K562 (cell line): ENCODE data around the gene WDR18. TPM values are rescaled to one million over a fixed set of nuclear protein-coding genes. Genes with fewer than 3 reads are reported as not detected.

Experiments used
- ATAC-seq: fragments of 200-7000 bp; cut with Tn5 transposase; 3 replicates; pipeline ENCODE4 v1.9.1; 2020; ENCODE audit warnings: moderate library complexity
- BruUV-seq: library from RNA; stranded (reverse); fragments of 400-500 nt; replicated peaks from 2 replicates; lab custom pipeline; 2021; lab: Mats Ljungman, UMichigan
- CTCF ChIA-PET: fragments of 300-600 bp; formaldehyde crosslinking; extraction: SDS; loops from one replicate; lab custom pipeline; 2021; ENCODE audit warnings: low intra/inter-chr PET ratio; lab: Yijun Ruan, JAX
- POLR2A ChIA-PET: fragments of 300-600, 350-650 bp; sonication (Branson Sonifier 250); formaldehyde crosslinking; extraction: SDS; loops from one replicate; lab custom pipeline; 2021; ENCODE audit warnings: antibody characterized with exemption, inconsistent platforms; lab: Yijun Ruan, JAX
- DNase-seq, 4 experiments: peaks; one replicate each; pipeline versions ENCODE4 v3.0.0 to v3.0.0-alpha.2; 2011 to 2018; ENCODE audit warnings: low spot score in 3 of 4, mixed read lengths in 3 of 4; ENCODE audit errors: extremely low read depth in 1 of 4
- FAIRE-seq: peaks from 2 replicates; lab custom pipeline; 2011; peaks lifted over from hg19 to GRCh38; lab: Jason Lieb, UNC
- H2AFZ ChIP-seq: 2 replicates; pipeline ENCODE4 v1.6.0; 2011; ENCODE audit warnings: low read depth, low read length, control low read depth, inconsistent platforms
- H3K27ac ChIP-seq: fragments of 200-600 bp; 3 replicates; pipeline ENCODE4 v1.8.0; 2011; ENCODE audit warnings: low read depth, mild to moderate bottlenecking, control low read depth, inconsistent platforms, low read length, moderate library complexity, mixed read lengths; ENCODE audit errors: extremely low read depth
- H3K27me3 ChIP-seq, 2 experiments: fragments of 300-600 bp in 1 of 2; 2 replicates in 1 of 2; 3 replicates in 1 of 2; pipeline versions ENCODE4 v1.6.0 to v1.8.0; 2011; ENCODE audit warnings: inconsistent platforms in 2 of 2, low read length in 2 of 2, mild to moderate bottlenecking in 1 of 2, mixed read lengths in 1 of 2, moderate library complexity in 1 of 2; ENCODE audit not compliant: control insufficient read depth in 2 of 2, insufficient read depth in 2 of 2
- H3K36me3 ChIP-seq: fragments of 300-600 bp; 3 replicates; pipeline ENCODE4 v1.8.0; 2011; ENCODE audit warnings: mild to moderate bottlenecking, low read length, inconsistent platforms; ENCODE audit not compliant: control insufficient read depth, insufficient read depth
- H3K4me1 ChIP-seq, 2 experiments: fragments of 200-600 bp in 1 of 2; replicated peaks in 1 of 2; 2 replicates in 1 of 2; 3 replicates in 1 of 2; pipeline versions ENCODE4 v1.5.1 to v1.8.0; 2011; ENCODE audit warnings: inconsistent platforms in 2 of 2, low read length in 2 of 2, mild to moderate bottlenecking in 1 of 2, mixed read lengths in 1 of 2, moderate library complexity in 1 of 2; ENCODE audit not compliant: control insufficient read depth in 2 of 2, insufficient read depth in 2 of 2
- H3K4me2 ChIP-seq: 2 replicates; pipeline ENCODE4 v1.6.1; 2011; ENCODE audit warnings: low read length, control low read depth, inconsistent platforms, mixed read lengths; ENCODE audit not compliant: insufficient read depth
- H3K4me3 ChIP-seq: fragments of 200-600 bp; sonication (generic), shearing (Covaris generic); 2 replicates; pipeline ENCODE4 v1.5.1; 2016; ENCODE audit warnings: control low read depth, inconsistent platforms
- H3K79me2 ChIP-seq: fragments of 200-600 bp; 3 replicates; pipeline ENCODE4 v1.8.0; 2011; ENCODE audit warnings: low read length, inconsistent platforms; ENCODE audit not compliant: control insufficient read depth, insufficient read depth
- H3K9ac ChIP-seq, 2 experiments: 2 replicates each; pipeline versions ENCODE4 v1.6.0 to v1.6.1; 2011; ENCODE audit warnings: low read depth in 2 of 2, low read length in 2 of 2, control low read depth in 1 of 2, inconsistent platforms in 1 of 2, mild to moderate bottlenecking in 1 of 2, mixed read lengths in 1 of 2; ENCODE audit not compliant: insufficient read depth in 1 of 2
- H3K9me1 ChIP-seq: one replicate; pipeline ENCODE4 v1.6.0; 2011; ENCODE audit warnings: inconsistent platforms, mild to moderate bottlenecking, low read length, moderate library complexity; ENCODE audit not compliant: control insufficient read depth, insufficient read depth
- H3K9me3 ChIP-seq: replicated peaks from 2 replicates; pipeline ENCODE4 v1.5.1; 2011; ENCODE audit warnings: low read depth, low read length, inconsistent platforms; ENCODE audit not compliant: control insufficient read depth, insufficient read depth
- H4K20me1 ChIP-seq: replicated peaks from 2 replicates; pipeline ENCODE4 v1.6.1; 2011; ENCODE audit warnings: low read length, inconsistent platforms, mixed read lengths; ENCODE audit not compliant: control insufficient read depth, insufficient read depth
- BRCA1 ChIP-seq, 2 experiments: fragments of 450-650 bp in 1 of 2; sonication (generic) in 1 of 2; formaldehyde crosslinking in 1 of 2; IDR thresholded peaks; 2 replicates each; pipeline versions ENCODE4 v1.5.0 to v1.6.1; 2017 to 2020; ENCODE audit warnings: mild to moderate bottlenecking in 1 of 2, missing genetic modification reagents in 1 of 2
- NFIC ChIP-seq: fragments of 450-650 bp; IDR thresholded peaks from 2 replicates; pipeline ENCODE4 v1.6.1; 2017; ENCODE audit warnings: mild to moderate bottlenecking, inconsistent platforms
- ZBTB1 ChIP-seq: sonication (generic); formaldehyde crosslinking; IDR thresholded peaks from 2 replicates; pipeline ENCODE4 v1.8.1; 2023; ENCODE audit warnings: missing genetic modification reagents, low read depth, mild to moderate bottlenecking, borderline replicate concordance
- ZBTB7A ChIP-seq: IDR thresholded peaks from 2 replicates; pipeline ENCODE4 v1.6.1; 2011; ENCODE audit warnings: low read depth, mild to moderate bottlenecking, low read length, moderate library complexity, borderline replicate concordance; ENCODE audit not compliant: control insufficient read depth
- WGBS: fragments of 100-300 bp; shearing (Covaris generic); methylation state at CpG from one replicate; pipeline ENCODE4 v1.1.6; 2016; ENCODE audit warnings: low coverage, mixed read lengths; ENCODE audit not compliant: insufficient coverage; ENCODE audit errors: missing lambda C conversion rate; 5-methylcytosine and 5-hydroxymethylcytosine counted together
- in situ Hi-C: fragments of 300-500 bp; cut with MboI; formaldehyde crosslinking; loops from 4 replicates; pipeline ENCODE4 v1.15.0; 2018; ENCODE audit warnings: inconsistent platforms, mixed read lengths
- intact Hi-C: fragments of 100-400 bp; cut with micrococcal nuclease; formaldehyde crosslinking; loops from 2 replicates; pipeline ENCODE4 v1.14.2; 2022
- polyA plus RNA-seq, 8 experiments: library from polyadenylated mRNA; depleted of rRNA in 4 of 8; stranded (reverse) in 5 of 8; unstranded in 3 of 8; fragments of >200 nt; fragmentation: Nextera tagmentation in 2 of 8; fragmentation: Illumina TruSeq in 1 of 8; extraction: Ambion mirVana in 2 of 8; extraction: Trizol in 1 of 8; gene quantifications; 2 replicates each; pipeline versions ENCODE4 v1.2.1 to v1.2.3, GENCODE V29; 2011 to 2014; ENCODE audit warnings: inconsistent platforms in 1 of 8, missing spikeins in 1 of 8
- total RNA-seq, 7 experiments: library from RNA; depleted of rRNA in 6 of 7; stranded (reverse); fragments of >200 nt in 6 of 7; fragmentation: Illumina TruSeq in 2 of 7; extraction: Trizol in 2 of 7; gene quantifications; 2 replicates each; pipeline versions ENCODE4 v1.2.1 to v1.2.3, GENCODE V29; 2011 to 2021; ENCODE audit warnings: low replicate concordance in 1 of 7

The WDR18 gene
- total and polyA plus RNA-seq, 9 of the 15 experiments (the other 6 are each of a cell fraction or from before 2014, with no cell fraction given), result 0.65 to 181 (median 30.1) TPM

DNA sequence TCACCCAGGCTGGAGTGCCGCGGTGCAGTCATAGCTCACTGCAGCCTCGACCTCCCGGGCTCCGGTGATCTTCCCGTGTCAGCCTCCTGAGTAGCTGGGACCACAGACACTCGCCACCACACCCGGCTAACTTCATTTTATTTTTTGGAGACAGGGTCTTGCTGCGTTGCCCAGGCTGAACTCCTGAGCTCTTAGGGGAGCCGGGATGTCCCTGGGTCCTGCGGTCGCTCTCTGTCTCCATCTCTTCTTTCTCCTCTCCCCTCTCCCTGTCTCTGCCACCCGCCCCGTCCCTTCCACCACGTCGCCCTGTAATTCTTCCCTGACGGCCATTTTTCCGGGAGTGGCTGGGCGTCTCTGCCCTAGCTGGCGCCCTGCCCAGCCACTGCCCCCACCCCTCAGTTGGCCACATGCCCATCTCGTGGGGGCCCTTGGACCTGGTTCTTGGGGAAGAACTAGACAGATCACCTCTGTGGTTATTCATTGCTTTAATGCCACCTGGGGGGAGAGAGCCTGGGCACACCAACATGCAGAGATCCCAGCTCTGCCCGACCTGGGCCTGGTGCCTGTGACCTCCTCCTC is 39.4 kb upstream of the WDR18 start:
- peaks cover 24% of the 10 kb centered on the region for H4K20me1 ChIP-seq
- ChIA-PET POLR2A (interaction anchor here (0.6 to 0.7 kb wide), 3 partner anchors 8 to 12 kb away, joined by 3 to 4 read pairs (median 4); no protein-coding TSS in a partner anchor), CTCF (no interaction called here)
- H3K27ac ChIP-seq, result peak overlapping the region; percentile 55; the same call in 2 of the 3 replicates
- no TSS peak for BruUV-seq
- H3K79me2 ChIP-seq, result peaks cover 83% of the 10 kb centered on the region
- peaks cover 62% of the 10 kb centered on the region; the same call in 2 of the 3 replicates for H3K36me3 ChIP-seq
- no peak for TF ChIP-seq BRCA1 (IDR thresholded peaks at IDR 0.05)
- no peak for TF ChIP-seq BRCA1 (CRISPR knock-in tag; IDR thresholded peaks at IDR 0.05)
- peak; percentile 1; the same call in 1 of the 2 replicates for TF ChIP-seq ZBTB7A
- 0 out of 2 replicates have a peak, but pooled peaks have one; percentile 5 for TF ChIP-seq ZBTB1
- peak; percentile 82 for TF ChIP-seq NFIC
- no peak for FAIRE-seq
- no peak; the same call in 1 of the 3 replicates for ATAC-seq
- peaks cover 6% of the 10 kb centered on the region for H3K9me1 ChIP-seq
- no peak overlapping the region for H3K4me2 ChIP-seq
- no peak overlapping the region for H2AFZ ChIP-seq
- in situ Hi-C loops, result no loop called here
- no peak for DNase-seq
- peak overlapping the region in 1 of 2 experiments; percentile 78; a peak in 1 of 4 replicates for H3K9ac ChIP-seq
- peaks cover 15 to 81% of the 10 kb centered on the region in 2 experiments for H3K4me1 ChIP-seq
- intact Hi-C loops, result no loop called here
- no peaks in the 10 kb centered on the region for H3K9me3 ChIP-seq
- no peaks in the 10 kb centered on the region for H3K27me3 ChIP-seq
- no peak overlapping the region for H3K4me3 ChIP-seq
- WGBS, result 61% methylated on average over 18 of the region's 22 CpGs
